K562 (cell line): Measurements from ENCODE around the gene SCARB2. TPM values are rescaled to one million over a fixed set of nuclear protein-coding genes. Genes with fewer than 3 reads are reported as not detected.

Source experiments
- ATAC-seq: fragments of 200-7000 bp; cut with Tn5 transposase; 3 replicates; pipeline ENCODE4 v1.9.1; 2020; ENCODE audit warnings: moderate library complexity
- BruUV-seq: library from RNA; stranded (reverse); fragments of 400-500 nt; replicated peaks from 2 replicates; lab custom pipeline; 2021; lab: Mats Ljungman, UMichigan
- CTCF ChIA-PET: fragments of 300-600 bp; formaldehyde crosslinking; extraction: SDS; loops from one replicate; lab custom pipeline; 2021; ENCODE audit warnings: low intra/inter-chr PET ratio; lab: Yijun Ruan, JAX
- POLR2A ChIA-PET: fragments of 300-600, 350-650 bp; sonication (Branson Sonifier 250); formaldehyde crosslinking; extraction: SDS; loops from one replicate; lab custom pipeline; 2021; ENCODE audit warnings: antibody characterized with exemption, inconsistent platforms; lab: Yijun Ruan, JAX
- DNase-seq, 4 experiments: peaks; one replicate each; pipeline versions ENCODE4 v3.0.0 to v3.0.0-alpha.2; 2011 to 2018; ENCODE audit warnings: low spot score in 3 of 4, mixed read lengths in 3 of 4; ENCODE audit errors: extremely low read depth in 1 of 4
- FAIRE-seq: peaks from 2 replicates; lab custom pipeline; 2011; peaks lifted over from hg19 to GRCh38; lab: Jason Lieb, UNC
- H2AFZ ChIP-seq: 2 replicates; pipeline ENCODE4 v1.6.0; 2011; ENCODE audit warnings: low read depth, low read length, control low read depth, inconsistent platforms
- H3K27ac ChIP-seq: fragments of 200-600 bp; 3 replicates; pipeline ENCODE4 v1.8.0; 2011; ENCODE audit warnings: low read depth, mild to moderate bottlenecking, control low read depth, inconsistent platforms, low read length, moderate library complexity, mixed read lengths; ENCODE audit errors: extremely low read depth
- H3K27me3 ChIP-seq, 2 experiments: fragments of 300-600 bp in 1 of 2; 2 replicates in 1 of 2; 3 replicates in 1 of 2; pipeline versions ENCODE4 v1.6.0 to v1.8.0; 2011; ENCODE audit warnings: inconsistent platforms in 2 of 2, low read length in 2 of 2, mild to moderate bottlenecking in 1 of 2, mixed read lengths in 1 of 2, moderate library complexity in 1 of 2; ENCODE audit not compliant: control insufficient read depth in 2 of 2, insufficient read depth in 2 of 2
- H3K36me3 ChIP-seq: fragments of 300-600 bp; 3 replicates; pipeline ENCODE4 v1.8.0; 2011; ENCODE audit warnings: mild to moderate bottlenecking, low read length, inconsistent platforms; ENCODE audit not compliant: control insufficient read depth, insufficient read depth
- H3K4me1 ChIP-seq, 2 experiments: fragments of 200-600 bp in 1 of 2; replicated peaks in 1 of 2; 2 replicates in 1 of 2; 3 replicates in 1 of 2; pipeline versions ENCODE4 v1.5.1 to v1.8.0; 2011; ENCODE audit warnings: inconsistent platforms in 2 of 2, low read length in 2 of 2, mild to moderate bottlenecking in 1 of 2, mixed read lengths in 1 of 2, moderate library complexity in 1 of 2; ENCODE audit not compliant: control insufficient read depth in 2 of 2, insufficient read depth in 2 of 2
- H3K4me2 ChIP-seq: 2 replicates; pipeline ENCODE4 v1.6.1; 2011; ENCODE audit warnings: low read length, control low read depth, inconsistent platforms, mixed read lengths; ENCODE audit not compliant: insufficient read depth
- H3K4me3 ChIP-seq: fragments of 200-600 bp; sonication (generic), shearing (Covaris generic); 2 replicates; pipeline ENCODE4 v1.5.1; 2016; ENCODE audit warnings: control low read depth, inconsistent platforms
- H3K79me2 ChIP-seq: fragments of 200-600 bp; 3 replicates; pipeline ENCODE4 v1.8.0; 2011; ENCODE audit warnings: low read length, inconsistent platforms; ENCODE audit not compliant: control insufficient read depth, insufficient read depth
- H3K9ac ChIP-seq, 2 experiments: 2 replicates each; pipeline versions ENCODE4 v1.6.0 to v1.6.1; 2011; ENCODE audit warnings: low read depth in 2 of 2, low read length in 2 of 2, control low read depth in 1 of 2, inconsistent platforms in 1 of 2, mild to moderate bottlenecking in 1 of 2, mixed read lengths in 1 of 2; ENCODE audit not compliant: insufficient read depth in 1 of 2
- H3K9me1 ChIP-seq: one replicate; pipeline ENCODE4 v1.6.0; 2011; ENCODE audit warnings: inconsistent platforms, mild to moderate bottlenecking, low read length, moderate library complexity; ENCODE audit not compliant: control insufficient read depth, insufficient read depth
- H3K9me3 ChIP-seq: replicated peaks from 2 replicates; pipeline ENCODE4 v1.5.1; 2011; ENCODE audit warnings: low read depth, low read length, inconsistent platforms; ENCODE audit not compliant: control insufficient read depth, insufficient read depth
- H4K20me1 ChIP-seq: replicated peaks from 2 replicates; pipeline ENCODE4 v1.6.1; 2011; ENCODE audit warnings: low read length, inconsistent platforms, mixed read lengths; ENCODE audit not compliant: control insufficient read depth, insufficient read depth
- LCOR ChIP-seq: sonication (generic); formaldehyde crosslinking; IDR thresholded peaks from 2 replicates; pipeline ENCODE4 v1.8.0; 2022; ENCODE audit warnings: mild to moderate bottlenecking, missing genetic modification reagents
- PTRF ChIP-seq: fragments of 450-650 bp; IDR thresholded peaks from 2 replicates; pipeline ENCODE4 v1.6.1; 2016; ENCODE audit warnings: mild to moderate bottlenecking, missing genetic modification characterization, missing compliant biosample characterization
- ZNF395 ChIP-seq: fragments of 200-800 bp; sonication (Bioruptor generic); IDR thresholded peaks from 2 replicates; pipeline ENCODE4 v1.6.1; 2017; ENCODE audit warnings: missing genetic modification characterization, missing compliant biosample characterization
- WGBS: fragments of 100-300 bp; shearing (Covaris generic); methylation state at CpG from one replicate; pipeline ENCODE4 v1.1.6; 2016; ENCODE audit warnings: low coverage, mixed read lengths; ENCODE audit not compliant: insufficient coverage; ENCODE audit errors: missing lambda C conversion rate; 5-methylcytosine and 5-hydroxymethylcytosine counted together
- in situ Hi-C: fragments of 300-500 bp; cut with MboI; formaldehyde crosslinking; loops from 4 replicates; pipeline ENCODE4 v1.15.0; 2018; ENCODE audit warnings: inconsistent platforms, mixed read lengths
- intact Hi-C: fragments of 100-400 bp; cut with micrococcal nuclease; formaldehyde crosslinking; loops from 2 replicates; pipeline ENCODE4 v1.14.2; 2022
- polyA plus RNA-seq, 8 experiments: library from polyadenylated mRNA; depleted of rRNA in 4 of 8; stranded (reverse) in 5 of 8; unstranded in 3 of 8; fragments of >200 nt; fragmentation: Nextera tagmentation in 2 of 8; fragmentation: Illumina TruSeq in 1 of 8; extraction: Ambion mirVana in 2 of 8; extraction: Trizol in 1 of 8; gene quantifications; 2 replicates each; pipeline versions ENCODE4 v1.2.1 to v1.2.3, GENCODE V29; 2011 to 2014; ENCODE audit warnings: inconsistent platforms in 1 of 8, missing spikeins in 1 of 8
- total RNA-seq, 7 experiments: library from RNA; depleted of rRNA in 6 of 7; stranded (reverse); fragments of >200 nt in 6 of 7; fragmentation: Illumina TruSeq in 2 of 7; extraction: Trizol in 2 of 7; gene quantifications; 2 replicates each; pipeline versions ENCODE4 v1.2.1 to v1.2.3, GENCODE V29; 2011 to 2021; ENCODE audit warnings: low replicate concordance in 1 of 7
- TF ChIP-seq, protein P1 (sequence below): fragments of 250-450 bp; sonication (Bioruptor Pico); IDR thresholded peaks from 2 replicates; pipeline ENCODE4 v1.4.0; 2020

The SCARB2 gene
- total and polyA plus RNA-seq, 9 of the 15 experiments (the other 6 are each of a cell fraction or from before 2014, with no cell fraction given) = 6.1 to 25.8 (median 17.8) TPM

DNA sequence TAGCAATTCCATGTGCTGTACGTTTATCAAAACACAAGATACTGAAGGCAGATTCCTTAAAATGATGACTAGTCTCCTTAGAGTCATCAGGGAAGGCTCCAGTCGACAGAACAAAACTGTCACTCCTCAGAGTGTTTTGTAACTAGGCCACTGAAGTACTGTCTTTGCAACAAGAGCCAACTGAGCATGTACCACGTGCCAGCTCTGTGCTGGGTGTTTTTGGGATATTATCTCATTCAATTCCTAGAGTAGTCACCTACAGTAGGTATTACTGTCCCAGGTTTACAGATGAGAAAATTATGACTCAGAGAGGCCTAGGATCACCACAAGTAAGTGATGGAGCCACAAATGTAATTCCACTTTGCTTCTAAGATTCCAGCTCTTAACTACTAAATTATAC, 47.1 kb downstream of the SCARB2 start:
- H3K79me2 ChIP-seq = no peaks in the 10 kb centered on the region
- in situ Hi-C loops = no loop called here
- no TSS peak for BruUV-seq
- H3K9ac ChIP-seq = no peak overlapping the region
- peaks cover 36% of the 10 kb centered on the region; the same call in 2 of the 3 replicates for H3K36me3 ChIP-seq
- no peaks in the 10 kb centered on the region for H3K9me1 ChIP-seq
- no peak overlapping the region for H3K4me3 ChIP-seq
- H3K9me3 ChIP-seq = no peaks in the 10 kb centered on the region
- no peak overlapping the region for H3K27ac ChIP-seq
- 49% methylated on average over 3 of the region's 3 CpGs for WGBS
- H3K4me1 ChIP-seq = no peaks in the 10 kb centered on the region
- no peak for DNase-seq
- FAIRE-seq = no peak
- no peak overlapping the region for H2AFZ ChIP-seq
- CTCF ChIA-PET = no interaction called here
- TF ChIP-seq LCOR (CRISPR knock-in tag) (no peak), PTRF (tag) (no peak), ZNF395 (CRISPR knock-in tag) (no peak)
- TF ChIP-seq, protein P1, sequence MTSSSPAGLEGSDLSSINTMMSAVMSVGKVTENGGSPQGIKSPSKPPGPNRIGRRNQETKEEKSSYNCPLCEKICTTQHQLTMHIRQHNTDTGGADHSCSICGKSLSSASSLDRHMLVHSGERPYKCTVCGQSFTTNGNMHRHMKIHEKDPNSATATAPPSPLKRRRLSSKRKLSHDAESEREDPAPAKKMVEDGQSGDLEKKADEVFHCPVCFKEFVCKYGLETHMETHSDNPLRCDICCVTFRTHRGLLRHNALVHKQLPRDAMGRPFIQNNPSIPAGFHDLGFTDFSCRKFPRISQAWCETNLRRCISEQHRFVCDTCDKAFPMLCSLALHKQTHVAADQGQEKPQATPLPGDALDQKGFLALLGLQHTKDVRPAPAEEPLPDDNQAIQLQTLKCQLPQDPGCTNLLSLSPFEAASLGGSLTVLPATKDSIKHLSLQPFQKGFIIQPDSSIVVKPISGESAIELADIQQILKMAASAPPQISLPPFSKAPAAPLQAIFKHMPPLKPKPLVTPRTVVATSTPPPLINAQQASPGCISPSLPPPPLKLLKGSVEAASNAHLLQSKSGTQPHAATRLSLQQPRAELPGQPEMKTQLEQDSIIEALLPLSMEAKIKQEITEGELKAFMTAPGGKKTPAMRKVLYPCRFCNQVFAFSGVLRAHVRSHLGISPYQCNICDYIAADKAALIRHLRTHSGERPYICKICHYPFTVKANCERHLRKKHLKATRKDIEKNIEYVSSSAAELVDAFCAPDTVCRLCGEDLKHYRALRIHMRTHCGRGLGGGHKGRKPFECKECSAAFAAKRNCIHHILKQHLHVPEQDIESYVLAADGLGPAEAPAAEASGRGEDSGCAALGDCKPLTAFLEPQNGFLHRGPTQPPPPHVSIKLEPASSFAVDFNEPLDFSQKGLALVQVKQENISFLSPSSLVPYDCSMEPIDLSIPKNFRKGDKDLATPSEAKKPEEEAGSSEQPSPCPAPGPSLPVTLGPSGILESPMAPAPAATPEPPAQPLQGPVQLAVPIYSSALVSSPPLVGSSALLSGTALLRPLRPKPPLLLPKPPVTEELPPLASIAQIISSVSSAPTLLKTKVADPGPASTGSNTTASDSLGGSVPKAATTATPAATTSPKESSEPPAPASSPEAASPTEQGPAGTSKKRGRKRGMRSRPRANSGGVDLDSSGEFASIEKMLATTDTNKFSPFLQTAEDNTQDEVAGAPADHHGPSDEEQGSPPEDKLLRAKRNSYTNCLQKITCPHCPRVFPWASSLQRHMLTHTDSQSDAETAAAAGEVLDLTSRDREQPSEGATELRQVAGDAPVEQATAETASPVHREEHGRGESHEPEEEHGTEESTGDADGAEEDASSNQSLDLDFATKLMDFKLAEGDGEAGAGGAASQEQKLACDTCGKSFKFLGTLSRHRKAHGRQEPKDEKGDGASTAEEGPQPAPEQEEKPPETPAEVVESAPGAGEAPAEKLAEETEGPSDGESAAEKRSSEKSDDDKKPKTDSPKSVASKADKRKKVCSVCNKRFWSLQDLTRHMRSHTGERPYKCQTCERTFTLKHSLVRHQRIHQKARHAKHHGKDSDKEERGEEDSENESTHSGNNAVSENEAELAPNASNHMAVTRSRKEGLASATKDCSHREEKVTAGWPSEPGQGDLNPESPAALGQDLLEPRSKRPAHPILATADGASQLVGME (CRISPR knock-in tag) = no peak
- POLR2A ChIA-PET = no interaction called here
- intact Hi-C loops = no loop called here
- no peaks in the 10 kb centered on the region for H3K27me3 ChIP-seq
- no peak for ATAC-seq
- H4K20me1 ChIP-seq = no peaks in the 10 kb centered on the region
- H3K4me2 ChIP-seq = no peak overlapping the region
